Skin of body (tissue), 2 donors: ENCODE data around the gene ZNF679. TPM values are rescaled to one million over a fixed set of nuclear protein-coding genes. Genes with fewer than 3 reads are reported as not detected.
"Not testable (repeated sequence)": the region's sequence is repeated elsewhere in the genome, so short reads cannot be mapped to it uniquely, and the experiment has no call there.

Source experiments
- DNase-seq: peaks from one replicate; lab custom pipeline; 2025; lab: John Stamatoyannopoulos, UW
- total RNA-seq: library from RNA; depleted of rRNA; stranded (reverse); fragments of >200 nt; gene quantifications from one replicate; pipeline ENCODE4 v1.2.3, GENCODE V29; 2014

Gene ZNF679
- not detected for total RNA-seq

- DNase-seq = not testable (repeated sequence)
Measured at GRCh38 chr7:64228174-64228573, at the start of gene ZNF679. Gene ZNF679, plus strand, starts transcription at chr7:64228474. Its CDS starts 20,644 bp downstream, at chr7:64249118.

- DNase-seq = no peak
Measured at GRCh38 chr7:64180989-64181388, 47.3 kb upstream of the ZNF679 start.

- DNase-seq = no peak
Measured at GRCh38 chr7:64181586-64181985, 46.7 kb upstream of the ZNF679 start.

DNA sequence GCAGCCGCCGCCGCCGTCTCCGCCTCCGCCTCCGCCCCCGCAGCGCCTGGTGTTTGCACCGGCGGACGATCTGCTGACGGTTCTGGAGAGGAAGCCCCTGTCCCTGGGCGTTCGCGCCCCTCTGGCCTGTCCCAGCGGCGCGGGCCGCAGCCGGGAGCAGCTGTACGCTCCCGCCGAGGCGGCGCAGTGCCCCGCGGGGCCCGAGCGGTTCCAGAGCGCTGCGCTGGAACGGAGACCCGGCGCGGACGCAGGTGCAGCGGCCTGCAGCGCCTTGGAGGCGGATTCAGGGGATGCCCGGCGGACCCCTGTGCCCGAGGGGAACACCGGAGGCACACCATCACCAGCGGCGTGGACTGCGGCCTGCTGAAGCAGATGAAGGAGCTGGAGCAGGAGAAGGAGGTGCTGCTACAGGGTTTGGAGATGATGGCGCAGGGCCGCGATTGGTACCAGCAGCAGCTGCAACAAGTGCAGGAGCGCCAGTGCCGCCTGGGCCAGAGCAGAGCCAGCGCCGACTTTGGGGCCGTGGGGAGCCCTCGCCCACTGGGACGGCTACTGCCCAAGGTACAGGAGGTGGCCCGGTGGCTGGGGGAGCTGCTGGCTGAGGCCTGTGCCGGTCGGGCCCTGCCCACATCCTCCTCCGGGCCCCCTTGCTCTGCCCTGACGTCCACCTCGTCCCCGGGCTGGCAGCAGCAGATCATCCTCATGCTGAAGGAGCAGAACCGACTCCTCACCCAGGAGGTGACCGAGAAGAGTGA lies 46.1 kb upstream of the ZNF679 start:
- DNase-seq = no peak

- no peak for DNase-seq
Measured at GRCh38 chr7:64183126-64183742, 45.0 kb upstream of the ZNF679 start.

GRCh38 chr7:64183827-64184372 lies 44.4 kb upstream of the ZNF679 start:
- DNase-seq = no peak

- DNase-seq = no peak
Measured at GRCh38 chr7:64184376-64184775, 43.9 kb upstream of the ZNF679 start.

GRCh38 chr7:64187408-64187807 lies 40.9 kb upstream of the ZNF679 start:
- DNase-seq = no peak

DNA sequence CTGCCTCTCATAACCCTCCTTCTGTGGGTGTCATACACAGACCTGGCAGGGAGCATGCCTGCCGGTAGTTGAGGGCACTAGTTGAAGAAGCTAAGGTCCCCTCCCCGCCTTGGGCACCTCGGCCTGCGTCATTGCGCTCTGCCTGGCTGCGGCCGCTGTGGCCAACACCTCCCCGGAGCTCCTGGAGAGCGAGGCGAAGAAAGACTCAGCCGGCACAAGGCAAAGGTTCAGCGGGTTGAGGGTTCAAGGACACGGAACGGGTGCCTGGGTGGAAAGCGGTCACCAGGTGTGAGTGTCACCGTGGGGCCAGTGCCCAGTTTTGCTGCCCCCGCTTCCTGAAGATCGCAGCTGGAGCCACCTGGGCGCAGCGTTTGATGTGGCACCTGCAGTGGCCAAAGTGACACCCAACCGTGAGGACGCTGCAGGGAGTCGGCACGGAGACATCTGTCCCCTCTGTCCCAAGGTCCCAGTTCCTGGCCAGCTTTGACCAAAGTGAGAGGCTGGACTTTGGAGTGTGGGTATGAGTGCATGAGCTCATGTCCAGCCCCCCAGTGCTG lies 36.0 kb upstream of the ZNF679 start:
- no peak for DNase-seq

DNA sequence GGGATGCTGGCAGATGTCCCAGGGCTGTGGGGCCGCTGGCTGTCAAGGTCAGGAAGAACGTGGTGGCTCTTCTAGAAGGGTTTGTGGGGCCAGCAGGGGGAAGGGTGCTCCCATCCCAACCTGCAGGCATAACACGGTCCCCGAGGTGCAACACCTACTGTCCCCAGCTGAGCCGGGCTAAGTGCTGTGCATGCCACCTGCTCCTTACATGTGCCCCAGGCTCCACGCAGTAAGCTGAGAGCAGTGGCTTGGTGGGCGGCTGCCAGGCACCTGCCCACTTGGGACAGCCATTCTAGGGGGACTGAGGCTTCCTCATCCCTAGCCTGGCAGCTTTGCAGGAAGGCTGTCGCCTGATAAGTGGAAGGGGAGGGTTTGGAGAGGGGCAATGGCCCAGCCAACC lies 35.5 kb upstream of the ZNF679 start:
- DNase-seq = no peak

- DNase-seq = no peak
Measured at GRCh38 chr7:64206903-64207302, 21.4 kb upstream of the ZNF679 start, which contains the start of gene ZNF735. Gene ZNF735, plus strand, starts transcription at chr7:64207203. Its CDS starts 0 bp downstream, at chr7:64207203.

GRCh38 chr7:64219710-64220298 lies 8.5 kb upstream of the ZNF679 start:
- DNase-seq = not testable (repeated sequence)

- no peak for DNase-seq
Measured at GRCh38 chr7:64223366-64223765, 4.9 kb upstream of the ZNF679 start.

DNA sequence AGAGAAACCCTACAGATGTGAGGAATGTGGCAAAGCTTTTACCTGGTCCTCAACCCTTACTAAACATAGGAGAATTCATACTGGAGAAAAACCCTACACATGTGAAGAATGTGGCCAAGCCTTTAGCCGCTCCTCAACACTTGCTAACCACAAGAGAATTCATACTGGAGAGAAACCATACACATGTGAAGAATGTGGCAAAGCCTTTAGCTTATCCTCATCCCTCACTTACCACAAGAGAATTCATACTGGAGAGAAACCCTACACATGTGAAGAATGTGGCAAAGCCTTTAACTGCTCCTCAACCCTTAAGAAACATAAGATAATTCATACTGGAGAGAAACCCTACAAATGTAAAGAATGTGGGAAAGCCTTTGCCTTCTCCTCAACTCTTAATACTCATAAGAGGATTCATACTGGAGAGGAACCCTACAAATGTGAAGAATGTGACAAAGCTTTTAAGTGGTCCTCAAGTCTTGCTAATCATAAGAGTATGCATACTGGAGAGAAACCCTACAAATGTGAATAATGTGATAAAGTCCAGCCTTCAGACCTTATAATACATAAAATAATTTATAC lies 38.2 kb downstream of the ZNF679 start:
- no peak for DNase-seq

- DNase-seq = no peak
Measured at GRCh38 chr7:64277630-64278029, 49.4 kb downstream of the ZNF679 start.

DNA sequence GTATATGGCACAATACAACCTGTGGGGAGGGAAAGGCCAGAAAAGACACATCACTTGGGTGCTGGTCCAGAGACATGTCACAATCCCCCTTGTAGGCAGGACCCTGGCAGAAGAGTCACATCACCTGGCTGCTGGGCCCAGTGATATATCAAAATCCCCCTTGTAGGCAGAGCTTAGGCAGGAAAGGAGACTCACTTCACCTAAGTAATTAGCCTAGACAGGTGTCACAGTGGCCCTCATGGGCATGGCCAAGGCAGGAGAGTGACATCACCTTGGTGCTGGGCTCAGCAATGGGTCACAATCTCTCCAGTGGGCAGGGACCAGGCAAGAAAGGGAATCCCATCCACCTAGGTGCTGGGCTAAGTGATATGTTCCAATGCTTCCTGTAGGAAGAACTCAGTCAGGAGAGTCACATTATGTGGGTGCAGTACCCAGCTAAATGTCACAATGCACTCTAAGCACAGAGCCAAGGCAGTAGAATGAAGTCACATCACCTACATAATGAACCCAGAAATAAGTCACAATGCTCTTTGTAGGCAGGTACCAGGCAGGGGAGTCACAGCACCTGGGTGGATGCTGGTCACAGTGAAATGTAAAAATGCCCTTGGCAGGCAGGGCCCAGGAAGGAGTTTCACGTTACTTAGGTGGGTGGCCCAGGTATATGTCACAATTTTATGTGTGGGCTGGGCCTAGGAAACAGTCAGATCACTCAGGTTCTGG lies 66.6 kb downstream of the ZNF679 start:
- no peak for DNase-seq

GRCh38 chr7:64297418-64297817 lies 69.1 kb downstream of the ZNF679 start:
- not testable (repeated sequence) for DNase-seq

GRCh38 chr7:64300641-64301405 lies 72.5 kb downstream of the ZNF679 start:
- DNase-seq = no peak

DNA sequence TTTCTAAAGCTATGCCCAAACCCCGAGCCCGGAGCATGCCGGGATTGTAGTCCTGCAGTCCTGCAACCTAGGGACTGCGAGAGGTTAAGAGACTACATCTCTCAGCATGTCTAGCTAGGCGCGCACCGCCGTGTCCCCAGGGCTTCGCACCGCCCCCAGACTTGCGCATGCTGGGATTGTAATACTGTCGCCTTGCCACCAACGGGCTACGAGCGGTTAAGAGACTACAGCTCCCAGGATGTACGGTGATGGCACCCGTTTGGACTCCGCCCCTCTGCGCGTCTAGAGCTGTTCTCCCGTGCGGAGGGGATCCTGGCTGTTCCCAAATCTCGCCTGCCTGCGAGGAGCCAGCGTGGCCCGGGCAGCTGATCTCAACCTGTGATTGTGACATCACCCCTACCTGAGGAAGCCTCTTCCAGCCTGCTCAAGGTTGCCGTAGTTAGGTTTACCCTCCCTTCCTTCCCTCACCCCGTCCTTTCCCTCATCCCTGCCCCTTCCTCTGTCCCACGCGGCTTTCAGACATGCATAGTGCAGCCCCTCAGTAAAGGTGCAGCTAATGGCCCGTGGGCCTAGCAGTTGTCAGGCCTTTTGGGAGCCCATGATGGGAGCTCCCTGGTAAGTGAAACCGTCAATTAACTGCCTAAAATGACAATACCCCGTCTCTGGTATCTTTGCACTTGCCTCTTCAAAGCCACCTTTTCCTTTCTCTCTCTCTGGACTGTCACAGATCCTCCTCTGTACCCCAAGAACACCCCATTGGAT lies 79.2 kb downstream of the ZNF679 start:
- DNase-seq = peak; percentile 91

DNA sequence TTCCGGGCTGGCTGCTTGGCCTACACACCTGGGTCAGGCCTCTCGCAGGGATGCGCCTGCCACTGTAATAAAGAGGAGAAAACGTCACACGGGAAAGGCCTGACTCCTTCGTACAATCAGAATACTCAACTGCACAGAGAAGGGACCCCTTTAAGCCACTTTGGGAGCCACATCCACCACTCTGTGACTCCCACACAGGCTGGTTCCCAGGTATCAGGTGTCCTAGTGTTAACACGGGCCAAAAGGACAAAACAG lies 79.7 kb downstream of the ZNF679 start:
- DNase-seq = no peak
